ENCODE data around the gene MYOT. TPM values are rescaled to one million over a fixed set of nuclear protein-coding genes. Genes with fewer than 3 reads are reported as not detected.

Gene MYOT
- total and polyA plus RNA-seq, 2 of the 4 experiments (the other 2 are of a cell fraction): not detected

DNA sequence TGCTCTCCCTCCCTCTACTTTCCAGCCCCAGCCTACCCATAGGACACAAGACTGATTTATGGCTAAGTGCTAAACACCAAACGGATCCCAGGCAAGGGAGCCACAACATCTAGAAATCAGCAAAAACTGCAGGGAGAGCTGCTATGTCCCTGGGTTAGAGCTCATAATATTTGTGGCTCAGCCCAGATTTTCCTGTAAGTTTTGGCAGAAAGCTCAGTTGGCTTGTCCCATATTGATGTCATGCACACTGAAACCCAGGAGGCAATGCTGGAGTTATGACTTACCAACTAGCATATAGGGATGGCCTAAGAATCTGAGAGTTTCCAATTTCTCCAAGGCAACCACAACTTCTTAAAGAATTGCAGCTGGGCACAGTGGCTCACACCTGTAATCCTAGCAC, 44.7 kb upstream of the MYOT start:
- H2BK5ac ChIP-seq (ENCODE audit: low read depth, low read length, poor library complexity, severe bottlenecking): no peak overlapping the region
- H3K27me3 ChIP-seq (ENCODE audit: control insufficient read depth, insufficient read depth, low read length): peaks cover 6% of the 10 kb centered on the region
- no peak overlapping the region for H3K4me2 ChIP-seq (ENCODE audit: low read depth, low read length)
- no peaks in the 10 kb centered on the region for H3K79me1 ChIP-seq (ENCODE audit: low read depth in 1 of 2, low read length in 2 of 2)
- H3K4me1 ChIP-seq (ENCODE audit: control insufficient read depth, insufficient read depth, low read length): no peaks in the 10 kb centered on the region
- no peak overlapping the region for H4K5ac ChIP-seq (ENCODE audit: low read depth, low read length)
- no CpG with 5 or more reads among the region's 1 CpG for WGBS, 2 experiments (ENCODE audit: extremely low coverage in 2 of 2, insufficient read length in 1 of 2)
- POLR2A ChIA-PET (ENCODE audit: unreplicated experiment): no interaction called here
- H3K27ac ChIP-seq (ENCODE audit: insufficient read depth, low read length): no peak overlapping the region
- H2BK15ac ChIP-seq (ENCODE audit: low read depth, low read length): no peak overlapping the region
- H3K9me1 ChIP-seq (ENCODE audit: insufficient read depth, low read length): no peaks in the 10 kb centered on the region
- BruUV-seq (replicated peaks): no TSS peak
- ATAC-seq (ENCODE audit: low read depth) (no peak), DNase-seq (no peak)
- CTCF ChIA-PET: no interaction called here
- no peak overlapping the region for H3K9ac ChIP-seq (ENCODE audit: low read depth, low read length)
- no peak overlapping the region for H4K91ac ChIP-seq (ENCODE audit: insufficient read depth, low read depth, low read length)
- intact Hi-C loops (cut with micrococcal nuclease) (loop anchor here (5.0 kb wide), 2 partner anchors 46 to 196 kb away; no protein-coding TSS in a partner anchor), in situ Hi-C loops (cut with MboI; ENCODE audit: low sequenced_read_pairs) (no loop called here), dilution Hi-C loops (cut with HindIII; ENCODE audit: low sequenced_read_pairs, unreplicated experiment) (no loop called here)
- no peak overlapping the region for H3K23ac ChIP-seq (ENCODE audit: low read depth, low read length)
- H3K14ac ChIP-seq (replicated peaks; ENCODE audit: low read depth, low read length): no peak overlapping the region
- no peaks in the 10 kb centered on the region for H3K36me3 ChIP-seq (ENCODE audit: control insufficient read depth, insufficient read depth, low read length)
- H3K56ac ChIP-seq (ENCODE audit: extremely low read depth, insufficient read depth, low read length): no peak overlapping the region
- H2AK9ac ChIP-seq (replicated peaks; ENCODE audit: low read depth, low read length, poor library complexity): no peak overlapping the region
- H3K9me3 ChIP-seq (ENCODE audit: control insufficient read depth, insufficient read depth, low read length): no peaks in the 10 kb centered on the region
- H2AFZ ChIP-seq (replicated peaks; ENCODE audit: low read length, poor library complexity): peak overlapping the region; percentile 0
- H3K4me3 ChIP-seq (ENCODE audit: insufficient read depth, low read depth, low read length): no peak overlapping the region
- H4K8ac ChIP-seq (ENCODE audit: low read depth in 2 of 2, low read length in 2 of 2): no peak overlapping the region
- TF ChIP-seq FOS (IDR thresholded peaks at IDR 0.05; ENCODE audit: low read depth, low read length): no peak
- TF ChIP-seq MAZ (IDR thresholded peaks at IDR 0.05; ENCODE audit: borderline replicate concordance, low read depth, low read length): no peak
- no peak for TF ChIP-seq MAFK (IDR thresholded peaks at IDR 0.05; ENCODE audit: low read depth, low read length)
- no peak for TF ChIP-seq RAD21 (IDR thresholded peaks at IDR 0.05; ENCODE audit: low read length)
- no peak for TF ChIP-seq RFX5 (IDR thresholded peaks at IDR 0.05; ENCODE audit: low read depth, low read length)
- no peak for TF ChIP-seq MXI1 (IDR thresholded peaks at IDR 0.05; ENCODE audit: borderline replicate concordance, low read depth, low read length)
- TF ChIP-seq CHD1 (IDR thresholded peaks at IDR 0.05; ENCODE audit: low read depth, low read length): no peak
- TF ChIP-seq POLR2A (IDR thresholded peaks at IDR 0.05; ENCODE audit: low read depth, low read length): no peak
- TF ChIP-seq BHLHE40 (IDR thresholded peaks at IDR 0.05; ENCODE audit: low read depth, low read length): no peak
- TF ChIP-seq, protein P1, sequence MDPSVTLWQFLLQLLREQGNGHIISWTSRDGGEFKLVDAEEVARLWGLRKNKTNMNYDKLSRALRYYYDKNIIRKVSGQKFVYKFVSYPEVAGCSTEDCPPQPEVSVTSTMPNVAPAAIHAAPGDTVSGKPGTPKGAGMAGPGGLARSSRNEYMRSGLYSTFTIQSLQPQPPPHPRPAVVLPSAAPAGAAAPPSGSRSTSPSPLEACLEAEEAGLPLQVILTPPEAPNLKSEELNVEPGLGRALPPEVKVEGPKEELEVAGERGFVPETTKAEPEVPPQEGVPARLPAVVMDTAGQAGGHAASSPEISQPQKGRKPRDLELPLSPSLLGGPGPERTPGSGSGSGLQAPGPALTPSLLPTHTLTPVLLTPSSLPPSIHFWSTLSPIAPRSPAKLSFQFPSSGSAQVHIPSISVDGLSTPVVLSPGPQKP (IDR thresholded peaks at IDR 0.05; ENCODE audit: borderline replicate concordance, low read depth, low read length): no peak
- TF ChIP-seq, protein P2, sequence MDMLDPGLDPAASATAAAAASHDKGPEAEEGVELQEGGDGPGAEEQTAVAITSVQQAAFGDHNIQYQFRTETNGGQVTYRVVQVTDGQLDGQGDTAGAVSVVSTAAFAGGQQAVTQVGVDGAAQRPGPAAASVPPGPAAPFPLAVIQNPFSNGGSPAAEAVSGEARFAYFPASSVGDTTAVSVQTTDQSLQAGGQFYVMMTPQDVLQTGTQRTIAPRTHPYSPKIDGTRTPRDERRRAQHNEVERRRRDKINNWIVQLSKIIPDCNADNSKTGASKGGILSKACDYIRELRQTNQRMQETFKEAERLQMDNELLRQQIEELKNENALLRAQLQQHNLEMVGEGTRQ (IDR thresholded peaks at IDR 0.05; ENCODE audit: low read depth, low read length): no peak
- TF ChIP-seq, protein P3, sequence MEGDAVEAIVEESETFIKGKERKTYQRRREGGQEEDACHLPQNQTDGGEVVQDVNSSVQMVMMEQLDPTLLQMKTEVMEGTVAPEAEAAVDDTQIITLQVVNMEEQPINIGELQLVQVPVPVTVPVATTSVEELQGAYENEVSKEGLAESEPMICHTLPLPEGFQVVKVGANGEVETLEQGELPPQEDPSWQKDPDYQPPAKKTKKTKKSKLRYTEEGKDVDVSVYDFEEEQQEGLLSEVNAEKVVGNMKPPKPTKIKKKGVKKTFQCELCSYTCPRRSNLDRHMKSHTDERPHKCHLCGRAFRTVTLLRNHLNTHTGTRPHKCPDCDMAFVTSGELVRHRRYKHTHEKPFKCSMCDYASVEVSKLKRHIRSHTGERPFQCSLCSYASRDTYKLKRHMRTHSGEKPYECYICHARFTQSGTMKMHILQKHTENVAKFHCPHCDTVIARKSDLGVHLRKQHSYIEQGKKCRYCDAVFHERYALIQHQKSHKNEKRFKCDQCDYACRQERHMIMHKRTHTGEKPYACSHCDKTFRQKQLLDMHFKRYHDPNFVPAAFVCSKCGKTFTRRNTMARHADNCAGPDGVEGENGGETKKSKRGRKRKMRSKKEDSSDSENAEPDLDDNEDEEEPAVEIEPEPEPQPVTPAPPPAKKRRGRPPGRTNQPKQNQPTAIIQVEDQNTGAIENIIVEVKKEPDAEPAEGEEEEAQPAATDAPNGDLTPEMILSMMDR (conservative IDR thresholded peaks at IDR 0.05; ENCODE audit: low read depth, low read length): no peak
- TF ChIP-seq NFE2L2 (IDR thresholded peaks at IDR 0.05; ENCODE audit: low read depth, low read length): no peak
- no peak for TF ChIP-seq CEBPB (IDR thresholded peaks at IDR 0.05; ENCODE audit: low read depth, low read length)
- H3K4ac ChIP-seq (ENCODE audit: low read depth, low read length): no peak overlapping the region
- no peaks in the 10 kb centered on the region for H4K20me1 ChIP-seq (ENCODE audit: insufficient read depth, low read length)
- H2BK20ac ChIP-seq (ENCODE audit: low read depth, low read length): no peak overlapping the region
- H2AK5ac ChIP-seq (ENCODE audit: low read depth, low read length): no peak overlapping the region
- H3K18ac ChIP-seq (ENCODE audit: low read depth, low read length): no peak overlapping the region
- no peak overlapping the region for H2BK120ac ChIP-seq (ENCODE audit: low read depth, low read length)
